ENCODE data around the gene TEX11. TPM values are rescaled to one million over a fixed set of nuclear protein-coding genes. Genes with fewer than 3 reads are reported as not detected.
"Not testable (repeated sequence)": the region's sequence is repeated elsewhere in the genome, so short reads cannot be mapped to it uniquely, and the experiment has no call there.

The TEX11 gene
- total RNA-seq, 2 experiments from 2014 or later, result not detected

DNA sequence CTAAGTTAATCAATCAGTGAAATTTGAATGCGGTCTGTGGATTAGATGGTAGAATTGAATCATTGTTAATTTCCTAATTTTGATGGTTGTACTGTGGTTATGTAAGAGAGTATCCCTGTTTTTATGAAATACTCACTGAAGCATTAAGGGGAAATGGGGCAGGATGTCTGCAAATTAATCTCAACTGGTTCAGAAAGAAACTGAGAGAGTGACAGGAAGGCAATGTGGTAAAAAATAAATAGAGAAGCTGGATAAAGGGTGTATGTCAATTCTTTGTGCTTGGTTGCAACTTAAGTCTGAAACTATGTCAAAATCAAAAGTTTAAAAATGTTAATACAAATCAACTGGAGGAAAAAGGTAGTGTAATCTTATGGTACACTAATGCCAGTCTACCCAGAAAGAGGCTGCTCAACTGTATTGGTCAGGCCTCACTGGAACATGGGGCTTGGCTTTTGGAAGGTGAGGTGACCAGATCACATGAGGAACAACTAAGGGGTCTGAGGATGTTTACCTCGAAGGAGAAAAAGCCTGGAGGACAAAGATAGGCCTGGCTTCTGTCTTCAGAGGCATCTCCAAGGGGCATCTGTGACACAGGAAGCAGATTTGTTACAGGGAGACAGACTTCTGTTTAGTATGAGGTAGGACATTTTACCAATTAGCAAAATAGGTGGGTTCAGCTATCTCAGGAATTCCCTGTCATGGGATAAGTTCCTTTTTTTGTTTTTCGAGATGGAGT lies 380.7 kb downstream of the TEX11 start:
- Histone ChIP-seq H3K4me2 (ENCODE audit: low read length) (no peak overlapping the region), H4K20me1 (ENCODE audit: insufficient read depth, low read length) (no peaks in the 10 kb centered on the region), H3K27ac (ENCODE audit: low read depth, low read length, poor library complexity, severe bottlenecking) (no peak overlapping the region), H3K79me2 (ENCODE audit: insufficient read depth, low read depth, low read length) (no peaks in the 10 kb centered on the region), H3K9me2 (ENCODE audit: insufficient read depth, low read length) (no peaks in the 10 kb centered on the region), H3K4me3 (ENCODE audit: low read depth, low read length, poor library complexity, severe bottlenecking) (no peak overlapping the region), H3K4me1 (ENCODE audit: insufficient read depth, low read length, poor library complexity, severe bottlenecking) (no peaks in the 10 kb centered on the region), H3K9me3 (ENCODE audit: low read length) (no peaks in the 10 kb centered on the region), H3K36me3 (ENCODE audit: insufficient read depth, low read length) (no peaks in the 10 kb centered on the region), H2AFZ (ENCODE audit: low read length) (no peak overlapping the region)
- no peak for DNase-seq (ENCODE audit: low spot score)
- intact Hi-C loops (cut with micrococcal nuclease; ENCODE audit: unreplicated experiment), result no loop called here
- no TSS peak for BruUV-seq (replicated peaks)
- TF ChIP-seq, protein P1, sequence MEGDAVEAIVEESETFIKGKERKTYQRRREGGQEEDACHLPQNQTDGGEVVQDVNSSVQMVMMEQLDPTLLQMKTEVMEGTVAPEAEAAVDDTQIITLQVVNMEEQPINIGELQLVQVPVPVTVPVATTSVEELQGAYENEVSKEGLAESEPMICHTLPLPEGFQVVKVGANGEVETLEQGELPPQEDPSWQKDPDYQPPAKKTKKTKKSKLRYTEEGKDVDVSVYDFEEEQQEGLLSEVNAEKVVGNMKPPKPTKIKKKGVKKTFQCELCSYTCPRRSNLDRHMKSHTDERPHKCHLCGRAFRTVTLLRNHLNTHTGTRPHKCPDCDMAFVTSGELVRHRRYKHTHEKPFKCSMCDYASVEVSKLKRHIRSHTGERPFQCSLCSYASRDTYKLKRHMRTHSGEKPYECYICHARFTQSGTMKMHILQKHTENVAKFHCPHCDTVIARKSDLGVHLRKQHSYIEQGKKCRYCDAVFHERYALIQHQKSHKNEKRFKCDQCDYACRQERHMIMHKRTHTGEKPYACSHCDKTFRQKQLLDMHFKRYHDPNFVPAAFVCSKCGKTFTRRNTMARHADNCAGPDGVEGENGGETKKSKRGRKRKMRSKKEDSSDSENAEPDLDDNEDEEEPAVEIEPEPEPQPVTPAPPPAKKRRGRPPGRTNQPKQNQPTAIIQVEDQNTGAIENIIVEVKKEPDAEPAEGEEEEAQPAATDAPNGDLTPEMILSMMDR (conservative IDR thresholded peaks at IDR 0.05; ENCODE audit: low read length), result no peak
- TF ChIP-seq EZH2phosphoT487 (IDR thresholded peaks at IDR 0.05; ENCODE audit: borderline replicate concordance, low read depth, low read length), result no peak
- ChIA-PET CTCF (ENCODE audit: unreplicated experiment) (no interaction called here), POLR2A (no interaction called here)

DNA sequence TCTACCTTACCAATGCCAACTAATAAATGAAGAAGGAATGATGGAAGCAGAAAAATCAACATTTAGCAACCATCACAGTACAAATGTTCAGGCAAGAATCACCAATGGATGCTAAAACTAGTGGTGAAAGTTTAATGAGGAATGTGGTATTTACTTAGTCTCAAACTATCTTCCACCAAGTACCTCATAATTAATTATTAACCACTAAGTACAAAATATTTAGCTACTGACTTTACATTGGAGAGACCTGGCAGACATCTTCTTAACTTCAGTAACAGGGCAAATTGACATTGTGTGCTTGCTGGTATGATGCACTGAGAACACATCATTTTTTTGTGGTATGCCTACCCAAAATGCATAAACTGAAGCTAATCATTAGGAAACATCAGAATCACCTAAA lies 381.5 kb downstream of the TEX11 start:
- BruUV-seq (replicated peaks), result no TSS peak
- POLR2A ChIA-PET, result no interaction called here
- intact Hi-C loops (cut with micrococcal nuclease; ENCODE audit: unreplicated experiment), result no loop called here

DNA sequence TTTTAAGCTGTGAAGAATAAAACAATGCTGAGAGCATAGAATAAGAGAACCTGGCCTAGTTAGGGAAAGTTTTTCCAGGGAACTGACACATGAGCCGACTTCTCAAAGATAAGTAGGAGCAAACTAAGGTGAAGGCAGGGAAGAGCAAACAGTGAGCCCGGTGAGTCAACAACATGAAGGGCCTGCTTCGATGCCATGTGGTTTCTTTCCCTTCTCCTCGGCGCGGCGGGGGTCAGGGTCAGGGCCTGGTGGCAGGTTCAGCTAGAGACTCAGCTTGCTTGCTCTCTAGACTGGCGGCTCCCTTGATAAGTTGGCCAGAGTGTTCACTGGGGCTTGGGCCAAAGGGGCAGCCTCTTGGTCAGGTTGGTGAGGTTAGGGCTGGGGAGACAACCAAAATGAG lies 382.8 kb downstream of the TEX11 start:
- no peaks in the 10 kb centered on the region for H3K9me3 ChIP-seq (ENCODE audit: low read length)
- DNase-seq (ENCODE audit: low spot score), result no peak
- no peaks in the 10 kb centered on the region for H3K36me3 ChIP-seq (ENCODE audit: insufficient read depth, low read length)
- no peak overlapping the region for H3K4me2 ChIP-seq (ENCODE audit: low read length)
- H3K9me2 ChIP-seq (ENCODE audit: insufficient read depth, low read length), result no peaks in the 10 kb centered on the region
- no peaks in the 10 kb centered on the region for H3K79me2 ChIP-seq (ENCODE audit: insufficient read depth, low read depth, low read length)
- CTCF ChIA-PET (ENCODE audit: unreplicated experiment), result no interaction called here
- no peak overlapping the region for H3K4me3 ChIP-seq (ENCODE audit: low read depth, low read length, poor library complexity, severe bottlenecking)
- TF ChIP-seq, protein P1 (conservative IDR thresholded peaks at IDR 0.05; ENCODE audit: low read length), result no peak
- TF ChIP-seq EZH2phosphoT487 (IDR thresholded peaks at IDR 0.05; ENCODE audit: borderline replicate concordance, low read depth, low read length), result no peak
- intact Hi-C loops (cut with micrococcal nuclease; ENCODE audit: unreplicated experiment), result no loop called here
- BruUV-seq (replicated peaks), result no TSS peak
- H3K4me1 ChIP-seq (ENCODE audit: insufficient read depth, low read length, poor library complexity, severe bottlenecking), result no peaks in the 10 kb centered on the region
- POLR2A ChIA-PET, result interaction anchor here (0.5 kb wide), 1 partner anchor 15 kb away, joined by 3 read pairs; no protein-coding TSS in a partner anchor
- H4K20me1 ChIP-seq (ENCODE audit: insufficient read depth, low read length), result no peaks in the 10 kb centered on the region
- H2AFZ ChIP-seq (ENCODE audit: low read length), result no peak overlapping the region
- H3K27ac ChIP-seq (ENCODE audit: low read depth, low read length, poor library complexity, severe bottlenecking), result no peak overlapping the region

More for the DNA sequence above, 381.5 kb downstream of the TEX11 start:
- H4K20me1 ChIP-seq (ENCODE audit: insufficient read depth, low read length), result no peaks in the 10 kb centered on the region
- no peak overlapping the region for H3K4me3 ChIP-seq (ENCODE audit: low read depth, low read length, poor library complexity, severe bottlenecking)
- CTCF ChIA-PET (ENCODE audit: unreplicated experiment), result no interaction called here
- no peaks in the 10 kb centered on the region for H3K79me2 ChIP-seq (ENCODE audit: insufficient read depth, low read depth, low read length)
- DNase-seq (ENCODE audit: low spot score), result no peak
- no peaks in the 10 kb centered on the region for H3K36me3 ChIP-seq (ENCODE audit: insufficient read depth, low read length)
- no peak overlapping the region for H3K4me2 ChIP-seq (ENCODE audit: low read length)
- H2AFZ ChIP-seq (ENCODE audit: low read length), result no peak overlapping the region
- H3K9me2 ChIP-seq (ENCODE audit: insufficient read depth, low read length), result no peaks in the 10 kb centered on the region
- no peak overlapping the region for H3K27ac ChIP-seq (ENCODE audit: low read depth, low read length, poor library complexity, severe bottlenecking)
- H3K9me3 ChIP-seq (ENCODE audit: low read length), result no peaks in the 10 kb centered on the region
- no peaks in the 10 kb centered on the region for H3K4me1 ChIP-seq (ENCODE audit: insufficient read depth, low read length, poor library complexity, severe bottlenecking)
- TF ChIP-seq EZH2phosphoT487 (IDR thresholded peaks at IDR 0.05; ENCODE audit: borderline replicate concordance, low read depth, low read length), result no peak
- TF ChIP-seq, protein P1 (conservative IDR thresholded peaks at IDR 0.05; ENCODE audit: low read length), result no peak

DNA sequence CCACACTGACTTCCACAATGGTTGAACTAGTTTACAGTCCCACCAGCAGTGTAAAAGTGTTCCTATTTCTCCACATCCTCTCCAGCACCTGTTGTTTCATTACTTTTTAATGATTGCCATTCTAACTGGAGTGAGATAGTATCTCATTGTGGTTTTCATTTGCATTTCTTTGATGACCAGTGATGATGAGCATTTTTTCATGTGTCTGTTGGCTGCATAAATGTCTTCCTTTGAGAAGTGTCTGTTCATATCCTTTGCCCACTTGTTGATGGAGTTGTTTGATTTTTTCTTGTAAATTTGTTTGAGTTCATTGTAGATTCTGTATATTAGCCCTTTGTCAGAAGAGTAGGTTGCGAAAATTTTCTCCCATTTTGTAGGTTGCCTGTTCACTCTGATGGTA lies 392.8 kb downstream of the TEX11 start:
- H3K4me1 ChIP-seq (ENCODE audit: insufficient read depth, low read length, poor library complexity, severe bottlenecking); H3K27ac ChIP-seq (ENCODE audit: low read depth, low read length, poor library complexity, severe bottlenecking); H3K4me3 ChIP-seq (ENCODE audit: low read depth, low read length, poor library complexity, severe bottlenecking); DNase-seq (ENCODE audit: low spot score); BruUV-seq (replicated peaks); H3K9me3 ChIP-seq (ENCODE audit: low read length); H3K9me2 ChIP-seq (ENCODE audit: insufficient read depth, low read length); POLR2A ChIA-PET; H3K79me2 ChIP-seq (ENCODE audit: insufficient read depth, low read depth, low read length); H3K36me3 ChIP-seq (ENCODE audit: insufficient read depth, low read length); H4K20me1 ChIP-seq (ENCODE audit: insufficient read depth, low read length); H2AFZ ChIP-seq (ENCODE audit: low read length); intact Hi-C loops (cut with micrococcal nuclease; ENCODE audit: unreplicated experiment); CTCF ChIA-PET (ENCODE audit: unreplicated experiment); H3K4me2 ChIP-seq (ENCODE audit: low read length): not testable (repeated sequence)
